Measurements from ENCODE around the gene PI16.

Gene PI16

DNA sequence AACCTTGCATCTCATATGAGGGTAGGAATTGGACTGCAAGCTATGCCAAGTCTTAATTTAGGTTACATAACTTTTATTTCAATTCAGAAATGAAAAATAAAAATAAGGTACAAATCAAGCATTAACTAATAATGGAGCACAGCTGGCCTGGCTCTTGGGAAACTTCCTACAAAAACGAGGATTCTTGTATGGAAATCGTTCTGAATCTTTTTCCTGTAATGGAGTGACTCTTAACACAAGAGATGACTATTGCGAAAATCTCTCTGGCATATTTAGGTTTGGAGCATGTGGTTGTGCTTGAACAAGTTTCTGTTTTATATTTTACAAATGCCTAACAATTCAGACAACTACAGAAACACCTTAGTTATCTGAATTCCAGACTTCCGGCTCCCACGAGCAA is 34.0 kb upstream of the PI16 start:
- no peaks in the 10 kb centered on the region for H3K27me3 ChIP-seq (ENCODE audit: insufficient read depth, poor library complexity, severe bottlenecking)
- DNase-seq (ENCODE audit: low read depth in 1 of 2, low spot score in 1 of 2), result no peak
- no peak overlapping the region for H3K4me3 ChIP-seq (replicated peaks; ENCODE audit: insufficient read depth, low read length)
- TF ChIP-seq, protein P1, sequence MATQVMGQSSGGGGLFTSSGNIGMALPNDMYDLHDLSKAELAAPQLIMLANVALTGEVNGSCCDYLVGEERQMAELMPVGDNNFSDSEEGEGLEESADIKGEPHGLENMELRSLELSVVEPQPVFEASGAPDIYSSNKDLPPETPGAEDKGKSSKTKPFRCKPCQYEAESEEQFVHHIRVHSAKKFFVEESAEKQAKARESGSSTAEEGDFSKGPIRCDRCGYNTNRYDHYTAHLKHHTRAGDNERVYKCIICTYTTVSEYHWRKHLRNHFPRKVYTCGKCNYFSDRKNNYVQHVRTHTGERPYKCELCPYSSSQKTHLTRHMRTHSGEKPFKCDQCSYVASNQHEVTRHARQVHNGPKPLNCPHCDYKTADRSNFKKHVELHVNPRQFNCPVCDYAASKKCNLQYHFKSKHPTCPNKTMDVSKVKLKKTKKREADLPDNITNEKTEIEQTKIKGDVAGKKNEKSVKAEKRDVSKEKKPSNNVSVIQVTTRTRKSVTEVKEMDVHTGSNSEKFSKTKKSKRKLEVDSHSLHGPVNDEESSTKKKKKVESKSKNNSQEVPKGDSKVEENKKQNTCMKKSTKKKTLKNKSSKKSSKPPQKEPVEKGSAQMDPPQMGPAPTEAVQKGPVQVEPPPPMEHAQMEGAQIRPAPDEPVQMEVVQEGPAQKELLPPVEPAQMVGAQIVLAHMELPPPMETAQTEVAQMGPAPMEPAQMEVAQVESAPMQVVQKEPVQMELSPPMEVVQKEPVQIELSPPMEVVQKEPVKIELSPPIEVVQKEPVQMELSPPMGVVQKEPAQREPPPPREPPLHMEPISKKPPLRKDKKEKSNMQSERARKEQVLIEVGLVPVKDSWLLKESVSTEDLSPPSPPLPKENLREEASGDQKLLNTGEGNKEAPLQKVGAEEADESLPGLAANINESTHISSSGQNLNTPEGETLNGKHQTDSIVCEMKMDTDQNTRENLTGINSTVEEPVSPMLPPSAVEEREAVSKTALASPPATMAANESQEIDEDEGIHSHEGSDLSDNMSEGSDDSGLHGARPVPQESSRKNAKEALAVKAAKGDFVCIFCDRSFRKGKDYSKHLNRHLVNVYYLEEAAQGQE (IDR thresholded peaks at IDR 0.05; ENCODE audit: insufficient replicate concordance, low read depth), result no peak
- TF ChIP-seq SPI1 (IDR thresholded peaks at IDR 0.05; ENCODE audit: borderline replicate concordance, low read depth) (no peak), GABPA (IDR thresholded peaks at IDR 0.05; ENCODE audit: low read depth) (no peak), POLR2AphosphoS5 (IDR thresholded peaks at IDR 0.05; ENCODE audit: low read depth) (no peak)
- TF ChIP-seq, protein P2, sequence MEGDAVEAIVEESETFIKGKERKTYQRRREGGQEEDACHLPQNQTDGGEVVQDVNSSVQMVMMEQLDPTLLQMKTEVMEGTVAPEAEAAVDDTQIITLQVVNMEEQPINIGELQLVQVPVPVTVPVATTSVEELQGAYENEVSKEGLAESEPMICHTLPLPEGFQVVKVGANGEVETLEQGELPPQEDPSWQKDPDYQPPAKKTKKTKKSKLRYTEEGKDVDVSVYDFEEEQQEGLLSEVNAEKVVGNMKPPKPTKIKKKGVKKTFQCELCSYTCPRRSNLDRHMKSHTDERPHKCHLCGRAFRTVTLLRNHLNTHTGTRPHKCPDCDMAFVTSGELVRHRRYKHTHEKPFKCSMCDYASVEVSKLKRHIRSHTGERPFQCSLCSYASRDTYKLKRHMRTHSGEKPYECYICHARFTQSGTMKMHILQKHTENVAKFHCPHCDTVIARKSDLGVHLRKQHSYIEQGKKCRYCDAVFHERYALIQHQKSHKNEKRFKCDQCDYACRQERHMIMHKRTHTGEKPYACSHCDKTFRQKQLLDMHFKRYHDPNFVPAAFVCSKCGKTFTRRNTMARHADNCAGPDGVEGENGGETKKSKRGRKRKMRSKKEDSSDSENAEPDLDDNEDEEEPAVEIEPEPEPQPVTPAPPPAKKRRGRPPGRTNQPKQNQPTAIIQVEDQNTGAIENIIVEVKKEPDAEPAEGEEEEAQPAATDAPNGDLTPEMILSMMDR (IDR thresholded peaks at IDR 0.05; ENCODE audit: insufficient read depth, low read length), result no peak
- H3K27ac ChIP-seq (replicated peaks), result no peak overlapping the region

- H3K4me3 ChIP-seq (replicated peaks; ENCODE audit: insufficient read depth, low read length), result no peak overlapping the region
- no peaks in the 10 kb centered on the region for H3K27me3 ChIP-seq (ENCODE audit: insufficient read depth, poor library complexity, severe bottlenecking)
- no peak for DNase-seq (ENCODE audit: low read depth in 1 of 2, low spot score in 1 of 2)
- no peak for TF ChIP-seq POLR2AphosphoS5 (IDR thresholded peaks at IDR 0.05; ENCODE audit: low read depth)
- TF ChIP-seq GABPA (IDR thresholded peaks at IDR 0.05; ENCODE audit: low read depth), result no peak
- TF ChIP-seq, protein P1 (IDR thresholded peaks at IDR 0.05; ENCODE audit: insufficient replicate concordance, low read depth), result no peak
- TF ChIP-seq, protein P2 (IDR thresholded peaks at IDR 0.05; ENCODE audit: insufficient read depth, low read length), result no peak
- no peak for TF ChIP-seq SPI1 (IDR thresholded peaks at IDR 0.05; ENCODE audit: borderline replicate concordance, low read depth)
- no peak overlapping the region for H3K27ac ChIP-seq (replicated peaks)
Measured at GRCh38 chr6:36924131-36924530, 30.4 kb upstream of the PI16 start.

- no peak for DNase-seq (ENCODE audit: low read depth in 1 of 2, low spot score in 1 of 2)
- no peak overlapping the region for H3K4me3 ChIP-seq (replicated peaks; ENCODE audit: insufficient read depth, low read length)
- H3K27ac ChIP-seq (replicated peaks), result no peak overlapping the region
Measured at GRCh38 chr6:36924778-36925374, 29.7 kb upstream of the PI16 start.

More at GRCh38 chr6:36924778-36925374, 29.7 kb upstream of the PI16 start:
- H3K27me3 ChIP-seq (ENCODE audit: insufficient read depth, poor library complexity, severe bottlenecking), result no peaks in the 10 kb centered on the region
- TF ChIP-seq SPI1 (IDR thresholded peaks at IDR 0.05; ENCODE audit: borderline replicate concordance, low read depth) (no peak), POLR2AphosphoS5 (IDR thresholded peaks at IDR 0.05; ENCODE audit: low read depth) (no peak), GABPA (IDR thresholded peaks at IDR 0.05; ENCODE audit: low read depth) (no peak)
- TF ChIP-seq, protein P1 (IDR thresholded peaks at IDR 0.05; ENCODE audit: insufficient replicate concordance, low read depth), result no peak
- TF ChIP-seq, protein P2 (IDR thresholded peaks at IDR 0.05; ENCODE audit: insufficient read depth, low read length), result no peak
